ENCODE data around the gene IL21R.
"Not testable (repeated sequence)": the region's sequence is repeated elsewhere in the genome, so short reads cannot be mapped to it uniquely, and the experiment has no call there.

Gene IL21R

DNA sequence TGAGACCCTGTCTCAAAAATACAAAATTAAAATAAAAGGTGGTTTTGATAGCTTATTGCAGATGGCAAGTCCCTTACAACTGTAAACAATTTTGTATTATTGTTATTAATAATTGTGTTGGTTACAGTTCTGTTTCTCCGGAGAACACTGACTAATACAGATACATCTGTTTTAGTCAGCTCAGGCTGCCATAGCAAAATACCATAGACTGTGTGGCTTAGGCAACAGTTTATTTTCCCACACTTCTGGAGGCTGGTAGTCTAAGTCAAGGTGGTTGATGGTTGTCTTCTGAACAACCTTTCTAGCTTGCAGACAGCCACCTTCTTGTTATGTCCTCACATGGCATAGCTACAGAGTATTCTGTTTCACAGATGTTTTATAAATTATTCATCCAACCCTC is 14.2 kb upstream of the IL21R start:
- TF ChIP-seq, protein P1, sequence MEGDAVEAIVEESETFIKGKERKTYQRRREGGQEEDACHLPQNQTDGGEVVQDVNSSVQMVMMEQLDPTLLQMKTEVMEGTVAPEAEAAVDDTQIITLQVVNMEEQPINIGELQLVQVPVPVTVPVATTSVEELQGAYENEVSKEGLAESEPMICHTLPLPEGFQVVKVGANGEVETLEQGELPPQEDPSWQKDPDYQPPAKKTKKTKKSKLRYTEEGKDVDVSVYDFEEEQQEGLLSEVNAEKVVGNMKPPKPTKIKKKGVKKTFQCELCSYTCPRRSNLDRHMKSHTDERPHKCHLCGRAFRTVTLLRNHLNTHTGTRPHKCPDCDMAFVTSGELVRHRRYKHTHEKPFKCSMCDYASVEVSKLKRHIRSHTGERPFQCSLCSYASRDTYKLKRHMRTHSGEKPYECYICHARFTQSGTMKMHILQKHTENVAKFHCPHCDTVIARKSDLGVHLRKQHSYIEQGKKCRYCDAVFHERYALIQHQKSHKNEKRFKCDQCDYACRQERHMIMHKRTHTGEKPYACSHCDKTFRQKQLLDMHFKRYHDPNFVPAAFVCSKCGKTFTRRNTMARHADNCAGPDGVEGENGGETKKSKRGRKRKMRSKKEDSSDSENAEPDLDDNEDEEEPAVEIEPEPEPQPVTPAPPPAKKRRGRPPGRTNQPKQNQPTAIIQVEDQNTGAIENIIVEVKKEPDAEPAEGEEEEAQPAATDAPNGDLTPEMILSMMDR (IDR thresholded peaks at IDR 0.05; ENCODE audit: extremely low read depth, insufficient read depth, missing control alignments): no peak
- in situ Hi-C loops (cut with MboI; ENCODE audit: low pct_unique_long_range_greater_than_20kb, low sequenced_read_pairs, unreplicated experiment): no loop called here
- DNase-seq (ENCODE audit: low spot score): no peak

DNA sequence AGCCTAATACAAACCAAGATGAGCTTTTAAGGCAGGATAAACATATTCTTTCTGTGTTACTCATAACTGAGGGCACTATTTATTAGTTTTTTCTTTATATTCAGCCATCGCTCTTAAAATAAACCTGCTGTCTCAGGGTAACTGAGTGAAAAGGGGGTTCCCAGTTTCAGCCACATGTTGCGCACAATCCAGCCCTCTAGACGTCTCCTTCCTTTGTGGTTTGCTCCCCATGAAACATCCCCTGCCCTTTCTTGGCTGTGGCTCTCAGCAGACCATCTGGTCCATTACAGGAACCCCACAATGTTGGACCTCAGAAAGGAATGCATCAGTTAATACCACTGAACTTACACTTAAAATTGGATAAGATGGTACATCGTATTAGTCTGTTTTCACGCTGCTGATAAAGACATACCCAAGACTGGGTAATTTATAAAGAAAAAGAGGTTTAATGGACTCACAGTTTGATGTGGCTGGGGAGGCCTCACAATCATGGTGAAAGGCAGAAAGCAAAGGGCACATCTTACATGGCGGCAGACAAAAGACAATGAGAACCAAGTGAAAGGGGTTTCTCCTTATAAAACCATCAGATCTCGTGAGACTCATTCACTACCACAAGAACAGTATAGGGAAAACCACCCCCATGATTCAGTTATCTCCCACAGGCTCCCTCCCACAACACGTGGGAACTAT is 12.6 kb upstream of the IL21R start:
- in situ Hi-C loops (cut with MboI; ENCODE audit: low pct_unique_long_range_greater_than_20kb, low sequenced_read_pairs, unreplicated experiment): no loop called here
- no peak for DNase-seq (ENCODE audit: low spot score)
- TF ChIP-seq, protein P1 (IDR thresholded peaks at IDR 0.05; ENCODE audit: extremely low read depth, insufficient read depth, missing control alignments): no peak

DNA sequence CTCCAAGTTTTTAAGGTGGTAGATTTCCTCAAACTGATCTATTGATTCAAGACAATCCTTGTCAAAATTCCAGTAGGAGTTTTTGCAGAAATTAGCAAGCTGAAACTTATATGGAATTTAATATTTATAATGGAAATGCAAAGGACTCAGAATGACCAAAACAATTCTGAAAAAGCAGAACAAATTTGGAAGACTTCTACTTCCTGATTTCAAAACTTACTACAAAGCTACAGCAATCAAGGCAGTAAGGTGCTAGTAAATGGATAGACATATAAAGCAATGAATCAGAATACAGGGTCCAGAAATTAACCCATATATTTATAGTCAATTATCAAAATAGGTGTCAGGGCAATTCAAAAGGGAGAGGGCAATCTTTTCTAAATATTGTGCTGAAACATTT is 11.8 kb upstream of the IL21R start:
- TF ChIP-seq, protein P1 (IDR thresholded peaks at IDR 0.05; ENCODE audit: extremely low read depth, insufficient read depth, missing control alignments): no peak
- no peak for DNase-seq (ENCODE audit: low spot score)
- in situ Hi-C loops (cut with MboI; ENCODE audit: low pct_unique_long_range_greater_than_20kb, low sequenced_read_pairs, unreplicated experiment): no loop called here

DNA sequence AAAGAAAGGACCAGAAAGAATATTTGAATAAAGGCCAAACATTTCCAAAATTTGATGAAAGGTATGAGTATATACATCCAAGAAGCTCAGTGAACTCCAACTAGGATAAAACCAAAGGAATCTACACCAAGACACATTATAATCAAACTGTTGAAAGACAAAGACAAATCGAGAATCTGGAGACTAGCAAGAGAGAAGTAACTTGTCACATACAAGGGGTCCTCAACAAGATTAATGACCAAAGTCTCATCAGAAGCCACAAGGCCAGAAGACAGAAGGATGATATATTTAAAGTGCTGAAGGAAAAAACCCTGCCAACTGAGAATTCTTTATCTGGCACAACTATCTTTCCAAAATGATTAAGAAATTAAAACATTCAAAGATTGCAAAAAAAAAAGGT is 9.3 kb upstream of the IL21R start:
- no peak for DNase-seq (ENCODE audit: low spot score)
- TF ChIP-seq, protein P1 (IDR thresholded peaks at IDR 0.05; ENCODE audit: extremely low read depth, insufficient read depth, missing control alignments): no peak
- in situ Hi-C loops (cut with MboI; ENCODE audit: low pct_unique_long_range_greater_than_20kb, low sequenced_read_pairs, unreplicated experiment): no loop called here

DNA sequence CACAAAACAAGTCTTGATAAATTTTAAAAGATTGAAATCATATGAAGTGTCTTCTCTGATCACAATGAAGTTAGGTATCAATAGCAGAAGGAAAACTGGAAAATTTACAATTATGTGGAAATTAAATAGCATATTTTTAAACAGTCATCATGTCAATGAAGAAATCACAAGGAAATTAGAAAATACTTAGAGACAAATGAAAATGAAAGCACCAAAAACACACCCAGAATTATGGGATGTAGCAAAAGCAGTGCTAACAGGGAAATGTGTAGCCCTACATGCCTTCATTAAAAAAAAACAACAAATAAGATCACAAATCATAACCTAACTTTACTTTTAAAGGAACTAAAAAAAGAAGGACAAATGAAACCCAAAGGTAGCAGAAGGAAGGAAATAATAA is 7.5 kb upstream of the IL21R start:
- TF ChIP-seq, protein P1 (IDR thresholded peaks at IDR 0.05; ENCODE audit: extremely low read depth, insufficient read depth, missing control alignments): no peak
- DNase-seq (ENCODE audit: low spot score): no peak
- in situ Hi-C loops (cut with MboI; ENCODE audit: low pct_unique_long_range_greater_than_20kb, low sequenced_read_pairs, unreplicated experiment): no loop called here

DNA sequence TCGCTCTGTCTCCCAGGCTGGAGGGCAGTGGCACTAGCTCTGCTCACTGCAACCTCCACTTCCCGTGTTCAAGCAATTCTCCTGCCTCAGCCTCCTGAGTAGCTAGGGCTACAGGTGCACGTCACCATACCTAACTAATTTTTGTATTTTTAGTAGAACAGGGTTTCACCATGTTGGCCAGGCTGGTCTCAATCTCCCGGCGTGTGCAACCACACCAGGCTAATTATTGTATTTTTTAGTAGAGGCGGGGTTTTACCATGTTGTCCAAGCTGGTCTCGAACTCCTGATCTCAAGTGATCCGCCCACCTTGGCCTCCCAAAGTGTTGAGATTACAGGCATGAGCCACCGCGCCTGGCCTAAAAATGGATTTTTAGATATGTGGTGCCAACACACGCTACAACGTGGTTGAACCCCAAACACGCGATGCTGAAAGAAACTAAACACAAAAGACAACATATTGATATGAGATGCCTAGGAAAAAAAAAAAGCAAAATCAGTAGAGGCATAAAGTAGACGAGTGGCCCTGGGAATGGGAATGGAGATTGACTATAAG is 3.6 kb upstream of the IL21R start:
- DNase-seq (ENCODE audit: low spot score); in situ Hi-C loops (cut with MboI; ENCODE audit: low pct_unique_long_range_greater_than_20kb, low sequenced_read_pairs, unreplicated experiment): not testable (repeated sequence)

Measured in GM13977 (cell line).